SU-DHL-6 (cell line): Measurements from ENCODE around the gene UPK1A.

Source experiments
- H2AFZ ChIP-seq: fragments of 200-600 bp; sonication (generic); 2 replicates; pipeline ENCODE4 v1.6.1; 2014; ENCODE audit warnings: low read depth, mild to moderate bottlenecking, moderate library complexity, mixed read lengths, antibody characterized with exemption, low read length; ENCODE audit not compliant: severe bottlenecking
- H3F3A ChIP-seq: fragments of 200-600 bp; shearing (Covaris generic); 2 replicates; pipeline ENCODE4 v1.6.0; 2016; ENCODE audit warnings: antibody characterized with exemption, mild to moderate bottlenecking; ENCODE audit not compliant: insufficient read depth
- H3K27ac ChIP-seq: fragments of 200-600 bp; sonication (generic); 2 replicates; pipeline ENCODE4 v1.5.1; 2016; ENCODE audit warnings: low read depth, mild to moderate bottlenecking, low read length, moderate library complexity, mixed read lengths
- H3K27me3 ChIP-seq: fragments of 200-600 bp; sonication (generic), shearing (Covaris generic); 2 replicates; pipeline ENCODE4 v1.6.0; 2014; ENCODE audit warnings: mild to moderate bottlenecking, low read length
- H3K36me3 ChIP-seq: fragments of 200-600 bp; sonication (generic); 2 replicates; pipeline ENCODE4 v1.6.1; 2014; ENCODE audit warnings: mild to moderate bottlenecking, low read length, mixed read lengths
- H3K4me2 ChIP-seq: fragments of 300-600, 200-600 bp; shearing (Covaris generic), sonication (generic); 2 replicates; pipeline ENCODE4 v1.6.0; 2014; ENCODE audit warnings: low read length, low read depth, mild to moderate bottlenecking; ENCODE audit not compliant: poor library complexity, severe bottlenecking
- H3K4me3 ChIP-seq: fragments of 200-600 bp; sonication (generic); 2 replicates; pipeline ENCODE4 v1.5.1; 2014; ENCODE audit warnings: antibody characterized with exemption, low read length, mild to moderate bottlenecking, mixed read lengths; ENCODE audit not compliant: insufficient read depth, poor library complexity, severe bottlenecking
- H3K79me2 ChIP-seq: fragments of 200-600 bp; sonication (generic); 2 replicates; pipeline ENCODE4 v1.6.1; 2014; ENCODE audit warnings: mild to moderate bottlenecking, low read length, moderate library complexity; ENCODE audit not compliant: insufficient read depth
- H3K9ac ChIP-seq: fragments of 200-600 bp; sonication (generic); 2 replicates; pipeline ENCODE4 v1.7.0; 2014; ENCODE audit warnings: mild to moderate bottlenecking, low read length
- H3K9me2 ChIP-seq: fragments of 200-600 bp; sonication (generic); replicated peaks from 2 replicates; pipeline ENCODE4 v1.6.1; 2014; ENCODE audit warnings: low read length; ENCODE audit not compliant: insufficient read depth
- H3K9me3 ChIP-seq: fragments of 200-600 bp; sonication (generic); 2 replicates; pipeline ENCODE4 v1.6.1; 2014; ENCODE audit warnings: low read length, mixed read lengths; ENCODE audit not compliant: insufficient read depth
- H4K20me1 ChIP-seq: fragments of 200-600 bp; sonication (generic); 2 replicates; pipeline ENCODE4 v1.6.1; 2014; ENCODE audit warnings: low read depth, mild to moderate bottlenecking, antibody characterized with exemption, low read length, moderate library complexity, mixed read lengths
- EZH2phosphoT487 ChIP-seq: fragments of 200-600 bp; sonication (generic), shearing (Covaris generic); conservative IDR thresholded peaks from 2 replicates; pipeline ENCODE4 v1.6.1; 2018; ENCODE audit warnings: mild to moderate bottlenecking, antibody characterized with exemption, low read length, moderate library complexity, mixed read lengths
- TF ChIP-seq, protein P1 (sequence below): fragments of 200-600 bp; sonication (generic); IDR thresholded peaks from one replicate; pipeline ENCODE4 v1.5.1; 2017; ENCODE audit warnings: antibody characterized with exemption, mild to moderate bottlenecking, low read length, moderate library complexity; ENCODE audit not compliant: insufficient read depth, poor library complexity, severe bottlenecking

UPK1A gene

GRCh38 chr19:35727053-35727955, 61.0 kb downstream of the UPK1A start:
- Histone ChIP-seq H3K9ac (no peak overlapping the region), H4K20me1 (no peaks in the 10 kb centered on the region), H3K9me2 (no peaks in the 10 kb centered on the region), H3K27ac (no peak overlapping the region), H2AFZ (no peak overlapping the region), H3F3A (no peaks in the 10 kb centered on the region), H3K4me2 (no peak overlapping the region), H3K4me3 (no peak overlapping the region), H3K27me3 (no peaks in the 10 kb centered on the region), H3K79me2 (no peaks in the 10 kb centered on the region), H3K36me3 (no peaks in the 10 kb centered on the region; the same call in 1 of the 2 replicates), H3K9me3 (no peaks in the 10 kb centered on the region)
- no peak for TF ChIP-seq EZH2phosphoT487
- TF ChIP-seq, protein P1, sequence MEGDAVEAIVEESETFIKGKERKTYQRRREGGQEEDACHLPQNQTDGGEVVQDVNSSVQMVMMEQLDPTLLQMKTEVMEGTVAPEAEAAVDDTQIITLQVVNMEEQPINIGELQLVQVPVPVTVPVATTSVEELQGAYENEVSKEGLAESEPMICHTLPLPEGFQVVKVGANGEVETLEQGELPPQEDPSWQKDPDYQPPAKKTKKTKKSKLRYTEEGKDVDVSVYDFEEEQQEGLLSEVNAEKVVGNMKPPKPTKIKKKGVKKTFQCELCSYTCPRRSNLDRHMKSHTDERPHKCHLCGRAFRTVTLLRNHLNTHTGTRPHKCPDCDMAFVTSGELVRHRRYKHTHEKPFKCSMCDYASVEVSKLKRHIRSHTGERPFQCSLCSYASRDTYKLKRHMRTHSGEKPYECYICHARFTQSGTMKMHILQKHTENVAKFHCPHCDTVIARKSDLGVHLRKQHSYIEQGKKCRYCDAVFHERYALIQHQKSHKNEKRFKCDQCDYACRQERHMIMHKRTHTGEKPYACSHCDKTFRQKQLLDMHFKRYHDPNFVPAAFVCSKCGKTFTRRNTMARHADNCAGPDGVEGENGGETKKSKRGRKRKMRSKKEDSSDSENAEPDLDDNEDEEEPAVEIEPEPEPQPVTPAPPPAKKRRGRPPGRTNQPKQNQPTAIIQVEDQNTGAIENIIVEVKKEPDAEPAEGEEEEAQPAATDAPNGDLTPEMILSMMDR = no peak
